DND-41 (cell line): ENCODE data around the gene RPL11.

ENCODE experiments used
- ATAC-seq: fragments of 200-7000 bp; cut with Tn5 transposase; 3 replicates; pipeline ENCODE4 v1.9.1; 2021; ENCODE audit warnings: low read depth; ENCODE audit not compliant: insufficient read depth
- DNase-seq: peaks from one replicate; pipeline ENCODE4 v3.0.0-alpha.2; 2020
- H2AFZ ChIP-seq: 2 replicates; pipeline ENCODE4 v1.6.0; 2012; ENCODE audit warnings: low read depth, low read length
- H3K27ac ChIP-seq: 2 replicates; pipeline ENCODE4 v1.5.1; 2012; ENCODE audit warnings: low read length, inconsistent platforms
- H3K27me3 ChIP-seq: fragments of 200-600 bp; sonication (generic); 2 replicates; pipeline ENCODE4 v1.6.0; 2012; ENCODE audit warnings: low read length, mild to moderate bottlenecking, inconsistent platforms; ENCODE audit not compliant: insufficient read depth, poor library complexity
- H3K36me3 ChIP-seq: 2 replicates; pipeline ENCODE4 v1.5.1; 2012; ENCODE audit warnings: low read length, inconsistent platforms; ENCODE audit not compliant: insufficient read depth
- H3K4me1 ChIP-seq: 2 replicates; pipeline ENCODE4 v1.5.1; 2012; ENCODE audit warnings: mild to moderate bottlenecking, low read length; ENCODE audit not compliant: insufficient read depth
- H3K4me2 ChIP-seq: 2 replicates; pipeline ENCODE4 v1.6.0; 2012; ENCODE audit warnings: mild to moderate bottlenecking, moderate library complexity, low read length, inconsistent platforms; ENCODE audit not compliant: insufficient read depth
- H3K4me3 ChIP-seq, 2 experiments: fragments of 200-600 bp in 1 of 2; shearing (Covaris generic) in 1 of 2; 2 replicates each; pipeline ENCODE4 v1.5.1; 2012 to 2016; ENCODE audit warnings: inconsistent platforms in 2 of 2, low read length in 2 of 2, mild to moderate bottlenecking in 2 of 2, low read depth in 1 of 2, moderate library complexity in 1 of 2
- H3K79me2 ChIP-seq: 2 replicates; pipeline ENCODE4 v1.6.0; 2012; ENCODE audit warnings: low read length, inconsistent platforms; ENCODE audit not compliant: insufficient read depth
- H3K9ac ChIP-seq: 2 replicates; pipeline ENCODE4 v1.6.0; 2012; ENCODE audit warnings: low read depth, mild to moderate bottlenecking, inconsistent platforms, low read length, moderate library complexity
- H3K9me3 ChIP-seq: 2 replicates; pipeline ENCODE4 v1.5.1; 2012; ENCODE audit warnings: low read length, moderate library complexity, mild to moderate bottlenecking, inconsistent platforms; ENCODE audit not compliant: insufficient read depth, severe bottlenecking
- H4K20me1 ChIP-seq: 2 replicates; pipeline ENCODE4 v1.6.0; 2012; ENCODE audit warnings: low read length; ENCODE audit not compliant: insufficient read depth
- CTCF ChIP-seq: IDR thresholded peaks from 2 replicates; pipeline ENCODE4 v1.5.1; 2012; ENCODE audit warnings: borderline replicate concordance, low read length, moderate library complexity, mild to moderate bottlenecking; ENCODE audit not compliant: poor library complexity, severe bottlenecking; ENCODE audit errors: extremely low read depth
- EZH2 ChIP-seq: IDR thresholded peaks from 3 replicates; pipeline ENCODE4 v1.6.1; 2012; ENCODE audit warnings: borderline replicate concordance, low read depth, mild to moderate bottlenecking, moderate library complexity, low read length, inconsistent platforms; ENCODE audit not compliant: severe bottlenecking

The RPL11 gene

DNA sequence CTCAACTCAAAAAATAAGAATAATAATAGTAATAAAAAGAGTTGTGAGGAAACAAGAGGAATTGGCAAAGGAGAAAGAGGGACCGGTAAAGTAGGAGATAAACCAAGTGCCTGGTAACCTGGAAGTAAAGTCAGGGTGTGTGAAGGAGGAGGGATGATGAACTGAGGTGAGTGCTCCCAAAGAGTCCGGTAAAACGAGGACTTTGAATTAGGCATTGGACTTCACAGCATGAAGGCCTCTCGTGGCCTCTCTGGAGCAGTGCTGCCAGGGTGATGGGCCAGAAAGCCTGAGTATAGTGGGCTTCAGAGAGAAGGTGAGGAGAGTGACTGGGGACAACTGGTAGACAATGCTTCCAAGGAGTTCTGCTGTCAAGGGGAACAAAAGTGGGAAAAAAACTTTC, 17.6 kb downstream of the RPL11 start:
- peaks cover 14% of the 10 kb centered on the region for H3K36me3 ChIP-seq
- H3K4me2 ChIP-seq, result no peak overlapping the region
- no peak for ATAC-seq

DNA sequence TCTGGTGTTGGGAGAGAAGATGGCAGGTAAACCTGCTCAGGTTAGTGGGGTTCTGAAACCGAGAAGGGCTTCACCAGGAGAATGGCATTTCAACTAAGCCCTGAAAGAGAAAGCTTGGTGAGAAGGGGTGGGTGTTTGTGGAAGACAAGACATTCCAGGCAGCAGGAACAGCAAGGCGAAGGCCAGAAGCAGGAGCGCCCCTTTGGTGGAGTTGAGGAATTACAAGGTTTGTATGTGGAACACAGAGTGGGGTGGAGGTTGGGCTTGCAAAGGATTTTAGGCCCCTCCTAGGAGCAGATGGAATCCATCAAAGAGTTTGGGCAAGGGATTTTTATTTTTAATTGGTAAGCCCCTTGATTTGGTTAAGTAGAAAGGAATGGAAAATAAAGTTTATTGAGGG, 26.9 kb downstream of the RPL11 start:
- Histone ChIP-seq H3K79me2 (no peaks in the 10 kb centered on the region), H3K4me2 (no peak overlapping the region)

More for the DNA sequence above, 17.6 kb downstream of the RPL11 start:
- Histone ChIP-seq H3K9me3 (no peaks in the 10 kb centered on the region), H3K4me1 (no peaks in the 10 kb centered on the region), H4K20me1 (peaks cover 11% of the 10 kb centered on the region; the same call in 1 of the 2 replicates), H2AFZ (no peak overlapping the region), H3K79me2 (peaks cover 16% of the 10 kb centered on the region; the same call in 1 of the 2 replicates), H3K9ac (no peak overlapping the region), H3K27me3 (no peaks in the 10 kb centered on the region), H3K27ac (no peak overlapping the region), H3K4me3 (no peak overlapping the region)
- DNase-seq, result no peak
- no peak for TF ChIP-seq EZH2
- TF ChIP-seq CTCF, result no peak

GRCh38 chr1:23719162-23719820, 27.7 kb downstream of the RPL11 start:
- no peak overlapping the region for H3K4me2 ChIP-seq
- TF ChIP-seq EZH2, result no peak
- no peak for TF ChIP-seq CTCF

More for the DNA sequence above, 26.9 kb downstream of the RPL11 start:
- Histone ChIP-seq H3K4me1 (no peaks in the 10 kb centered on the region), H3K27ac (no peak overlapping the region), H3K9ac (no peak overlapping the region), H4K20me1 (no peaks in the 10 kb centered on the region), H3K4me3 (no peak overlapping the region), H3K36me3 (no peaks in the 10 kb centered on the region), H3K27me3 (no peaks in the 10 kb centered on the region), H2AFZ (no peak overlapping the region), H3K9me3 (no peaks in the 10 kb centered on the region)
- DNase-seq (no peak), ATAC-seq (peak; percentile 54; the same call in 1 of the 3 replicates)
- TF ChIP-seq EZH2 (no peak), CTCF (peak; percentile 54)

More at GRCh38 chr1:23719162-23719820, 27.7 kb downstream of the RPL11 start:
- Histone ChIP-seq H4K20me1 (no peaks in the 10 kb centered on the region), H3K27ac (no peak overlapping the region), H3K4me1 (no peaks in the 10 kb centered on the region), H3K4me3 (no peak overlapping the region), H3K36me3 (no peaks in the 10 kb centered on the region), H3K9ac (no peak overlapping the region), H2AFZ (no peak overlapping the region), H3K27me3 (no peaks in the 10 kb centered on the region), H3K9me3 (no peaks in the 10 kb centered on the region), H3K79me2 (no peaks in the 10 kb centered on the region)
- DNase-seq, result no peak
- ATAC-seq, result no peak
